Left cardiac atrium (tissue), 2 donors: ENCODE data around the gene MTA1. TPM values are rescaled to one million over a fixed set of nuclear protein-coding genes. Genes with fewer than 3 reads are reported as not detected.

Source experiments
- total RNA-seq, 2 donors: library from RNA; stranded (reverse); fragmentation: NEBNext Ultra II Directional; extraction: Animal tissue kit (Norgen Biotek cat#: 25700); gene quantifications; one replicate each; pipeline ENCODE4 v1.2.1, GENCODE V29; 2021
- donor health status: DM: no; HTN: yes; CAD: no; lungs with severe emphysema.
- donor health status: DM: yes; HTN: yes; CAD: no.

MTA1 gene
- total RNA-seq, 2 donors from 2014 or later = 99.5 to 115 TPM

Other genes starting within 250 kb of the MTA1 start
- gene NUDT14, start 238.5 kb upstream of the MTA1 start, total RNA-seq = 10 to 100 TPM; 25.9 to 29.1 TPM
- gene BTBD6, start 171.3 kb upstream of the MTA1 start, total RNA-seq = 10 to 100 TPM; 37.7 to 42.7 TPM
- 10 to 100 TPM; 18.8 to 20.0 TPM for gene BRF1, start 118.8 kb upstream of the MTA1 start, total RNA-seq
- gene PACS2, start 105.1 kb upstream of the MTA1 start, total RNA-seq = 10 to 100 TPM; 53.4 to 55.8 TPM
- 1 to 10 TPM in 1 of 2 donors, under 1 TPM in 1; 0.77 to 1.6 TPM for gene TEX22, start 21.3 kb upstream of the MTA1 start, total RNA-seq
- 100 to 1,000 TPM; 783 to 843 TPM for gene CRIP2, start 55.0 kb downstream of the MTA1 start, total RNA-seq
- 100 to 1,000 TPM; 137 to 192 TPM for gene CRIP1, start 67.1 kb downstream of the MTA1 start, total RNA-seq
- 1 to 10 TPM; 5.1 to 5.9 TPM for gene TEDC1, start 71.4 kb downstream of the MTA1 start, total RNA-seq
- gene TMEM121, start 106.8 kb downstream of the MTA1 start, total RNA-seq = 1 to 10 TPM; 2.2 to 2.7 TPM